ENCODE results near the gene C2CD2. TPM values are rescaled to one million over a fixed set of nuclear protein-coding genes. Genes with fewer than 3 reads are reported as not detected.

The C2CD2 gene
- total and polyA plus RNA-seq, 9 donors = 18.9 to 61.5 (median 37.4) TPM

DNA sequence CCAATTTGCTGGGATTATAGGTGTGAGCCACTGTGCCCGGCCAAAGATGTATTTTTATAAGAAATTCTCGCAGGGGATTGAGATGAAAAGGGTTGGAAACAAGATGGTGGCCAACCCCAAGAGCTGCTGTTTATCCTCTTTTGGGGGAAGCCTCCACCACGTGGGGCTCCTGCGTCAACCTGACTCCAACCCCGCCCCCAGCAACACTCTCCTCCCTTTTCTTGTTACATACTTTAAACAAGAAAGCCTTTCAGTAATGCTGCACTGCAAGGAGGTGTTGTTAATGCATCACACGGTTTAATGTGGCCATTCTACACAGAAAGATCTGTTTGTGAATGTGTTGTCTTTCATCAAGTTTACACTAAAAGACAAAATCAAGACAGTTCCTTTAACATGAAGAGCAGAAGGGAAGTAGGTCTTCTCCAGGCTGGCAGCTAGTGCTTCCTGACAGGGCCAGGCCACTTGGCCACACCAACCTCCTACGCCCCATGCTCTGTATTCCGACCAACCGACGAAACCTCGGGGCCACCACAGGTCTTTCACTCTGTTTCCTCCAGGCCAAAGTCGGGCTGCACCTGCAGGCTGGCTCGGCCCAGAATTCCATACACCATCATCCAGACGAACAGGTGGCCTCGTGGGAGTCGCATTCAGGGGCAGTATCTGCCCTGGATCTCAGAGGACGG, 25.9 kb downstream of the C2CD2 start:
- TF ChIP-seq EP300 (IDR thresholded peaks at IDR 0.05) = no peak
- TF ChIP-seq, protein P1, sequence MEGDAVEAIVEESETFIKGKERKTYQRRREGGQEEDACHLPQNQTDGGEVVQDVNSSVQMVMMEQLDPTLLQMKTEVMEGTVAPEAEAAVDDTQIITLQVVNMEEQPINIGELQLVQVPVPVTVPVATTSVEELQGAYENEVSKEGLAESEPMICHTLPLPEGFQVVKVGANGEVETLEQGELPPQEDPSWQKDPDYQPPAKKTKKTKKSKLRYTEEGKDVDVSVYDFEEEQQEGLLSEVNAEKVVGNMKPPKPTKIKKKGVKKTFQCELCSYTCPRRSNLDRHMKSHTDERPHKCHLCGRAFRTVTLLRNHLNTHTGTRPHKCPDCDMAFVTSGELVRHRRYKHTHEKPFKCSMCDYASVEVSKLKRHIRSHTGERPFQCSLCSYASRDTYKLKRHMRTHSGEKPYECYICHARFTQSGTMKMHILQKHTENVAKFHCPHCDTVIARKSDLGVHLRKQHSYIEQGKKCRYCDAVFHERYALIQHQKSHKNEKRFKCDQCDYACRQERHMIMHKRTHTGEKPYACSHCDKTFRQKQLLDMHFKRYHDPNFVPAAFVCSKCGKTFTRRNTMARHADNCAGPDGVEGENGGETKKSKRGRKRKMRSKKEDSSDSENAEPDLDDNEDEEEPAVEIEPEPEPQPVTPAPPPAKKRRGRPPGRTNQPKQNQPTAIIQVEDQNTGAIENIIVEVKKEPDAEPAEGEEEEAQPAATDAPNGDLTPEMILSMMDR (IDR thresholded peaks at IDR 0.05) = no peak
- TF ChIP-seq POLR2A (IDR thresholded peaks at IDR 0.05) = no peak
- intact Hi-C loops (cut with DNase I) = no loop called here
- H3K9me3 ChIP-seq = no peaks in the 10 kb centered on the region
- H3K27ac ChIP-seq = no peak overlapping the region
- H3K4me1 ChIP-seq (ENCODE audit: insufficient read depth) = peaks cover 33% of the 10 kb centered on the region
- DNase-seq = no peak
- H3K36me3 ChIP-seq = no peaks in the 10 kb centered on the region
- H3K4me3 ChIP-seq = no peak overlapping the region
- 91 to 93% (median 92%) methylated on average over 17 of the region's 17 CpGs for WGBS, 3 donors
- H3K27me3 ChIP-seq = no peaks in the 10 kb centered on the region

DNA sequence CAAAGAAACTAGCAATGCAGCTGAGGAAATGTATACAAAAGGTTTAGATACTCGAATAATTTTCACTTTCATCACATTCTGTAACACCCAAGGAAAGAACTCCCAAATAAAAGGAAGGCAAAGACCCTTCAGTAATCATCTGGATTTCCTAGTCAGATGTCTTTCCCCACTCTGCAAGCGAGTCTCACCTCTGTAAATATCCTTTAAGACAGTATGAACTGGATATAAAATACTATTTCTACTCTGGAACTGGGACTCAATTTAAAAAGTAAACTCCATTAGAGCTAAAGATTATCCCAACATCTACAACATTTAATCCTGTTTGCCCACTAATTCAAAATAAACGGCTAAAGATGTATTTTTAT, 27.0 kb downstream of the C2CD2 start:
- Histone ChIP-seq H3K9me3 (no peaks in the 10 kb centered on the region), H3K27ac (peak overlapping the region; percentile 60 to 78), H3K4me3 (peak overlapping the region; percentile 35), H3K36me3 (no peaks in the 10 kb centered on the region), H3K4me1 (ENCODE audit: insufficient read depth) (peaks cover 25% of the 10 kb centered on the region), H3K27me3 (no peaks in the 10 kb centered on the region)
- 15 to 18% (median 16%) methylated on average over 3 of the region's 3 CpGs for WGBS, 3 donors
- TF ChIP-seq POLR2A (IDR thresholded peaks at IDR 0.05) = no peak
- no peak for TF ChIP-seq EP300 (IDR thresholded peaks at IDR 0.05)
- TF ChIP-seq, protein P1 (IDR thresholded peaks at IDR 0.05) = no peak
- no peak for DNase-seq
- intact Hi-C loops (cut with DNase I) = no loop called here

DNA sequence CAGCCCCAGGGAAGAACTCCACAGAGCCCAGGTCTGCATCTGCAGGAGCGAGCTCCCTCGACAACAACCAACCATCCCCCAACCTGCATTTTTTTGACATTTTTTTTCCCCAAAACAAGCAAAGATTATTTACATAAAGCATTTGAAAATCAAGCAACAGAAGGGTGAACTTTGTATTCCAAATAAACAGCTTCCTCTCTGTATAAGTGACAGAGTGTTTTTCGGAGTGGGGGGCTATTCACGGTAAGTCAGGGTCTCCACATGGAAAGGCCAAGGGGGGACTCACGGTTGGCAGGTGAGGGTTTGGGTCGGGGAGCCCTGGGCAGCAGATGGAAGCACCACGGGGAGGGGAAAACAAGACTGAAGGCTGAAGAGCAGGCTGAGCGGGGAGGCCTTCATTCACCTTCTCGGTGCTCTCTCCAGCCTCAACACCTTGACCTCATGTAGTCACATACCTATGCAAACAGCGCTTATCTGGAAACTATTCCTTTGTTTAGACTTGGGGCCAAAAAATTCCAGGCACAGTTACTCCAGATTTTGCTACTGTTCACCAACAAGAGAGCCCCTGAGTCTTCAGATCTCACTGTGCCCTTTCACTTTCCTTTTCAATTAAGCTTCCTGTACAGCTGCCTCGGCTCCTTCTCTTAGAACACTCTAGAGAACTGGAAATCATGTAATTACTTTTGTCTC, 27.6 kb downstream of the C2CD2 start:
- no peak for DNase-seq
- intact Hi-C loops (cut with DNase I) = no loop called here
- Histone ChIP-seq H3K4me3 (peak overlapping the region; percentile 35), H3K9me3 (no peaks in the 10 kb centered on the region), H3K4me1 (ENCODE audit: insufficient read depth) (peaks cover 25% of the 10 kb centered on the region), H3K27ac (peak overlapping the region; percentile 60 to 78), H3K27me3 (no peaks in the 10 kb centered on the region), H3K36me3 (no peaks in the 10 kb centered on the region)
- 8 to 16% (median 11%) methylated on average over 11 of the region's 11 CpGs for WGBS, 3 donors
- TF ChIP-seq EP300 (IDR thresholded peaks at IDR 0.05) = no peak
- TF ChIP-seq, protein P1 (IDR thresholded peaks at IDR 0.05) = no peak
- TF ChIP-seq POLR2A (IDR thresholded peaks at IDR 0.05) = no peak

DNA sequence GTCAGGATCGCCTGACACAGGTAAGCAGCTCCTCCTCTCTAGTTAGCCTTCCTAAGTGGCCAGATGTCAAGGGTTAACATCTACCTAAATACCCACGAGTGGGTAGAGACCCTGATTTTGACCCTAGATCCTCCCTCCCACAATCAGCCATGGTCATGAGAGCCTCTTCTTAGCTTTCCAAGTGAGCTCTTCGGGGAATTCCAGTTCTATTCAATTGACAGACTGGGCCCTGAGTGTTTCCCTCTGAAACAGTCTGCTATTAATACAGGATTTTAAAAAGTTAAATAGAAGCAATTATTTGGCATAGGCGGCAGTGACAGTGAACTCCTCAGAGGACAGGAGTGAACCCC, 28.1 kb downstream of the C2CD2 start:
- 57 to 62% (median 59%) methylated on average over 4 of the region's 4 CpGs for WGBS, 3 donors
- Histone ChIP-seq H3K27me3 (no peaks in the 10 kb centered on the region), H3K4me3 (peak overlapping the region; percentile 35), H3K9me3 (no peaks in the 10 kb centered on the region), H3K27ac (peak overlapping the region; percentile 60 to 78), H3K36me3 (no peaks in the 10 kb centered on the region), H3K4me1 (ENCODE audit: insufficient read depth) (peaks cover 22% of the 10 kb centered on the region)
- intact Hi-C loops (cut with DNase I) = no loop called here
- TF ChIP-seq, protein P1 (IDR thresholded peaks at IDR 0.05) = no peak
- no peak for TF ChIP-seq POLR2A (IDR thresholded peaks at IDR 0.05)
- TF ChIP-seq EP300 (IDR thresholded peaks at IDR 0.05) = no peak
- DNase-seq = no peak
